ENCODE measurements around the gene AHRR. TPM values are rescaled to one million over a fixed set of nuclear protein-coding genes. Genes with fewer than 3 reads are reported as not detected.

The AHRR gene
- total and polyA plus RNA-seq, 2 donors (not counting 1 experiment from before 2014, with no cell fraction given) = 11.3 to 26.4 TPM

- H3K9me3 ChIP-seq (ENCODE audit: control insufficient read depth, insufficient read depth, low read depth, low read length) = no peaks in the 10 kb centered on the region
- no peak overlapping the region for H2AFZ ChIP-seq (ENCODE audit: low read length)
- H3K4me3 ChIP-seq (replicated peaks in 1 of 4; ENCODE audit: control extremely low read depth in 1 of 4, insufficient read depth in 1 of 4, low read depth in 3 of 4, low read length in 4 of 4) = no peak overlapping the region
- H3K27ac ChIP-seq (ENCODE audit: insufficient read depth, low read length) = no peak overlapping the region
- H4K20me1 ChIP-seq (ENCODE audit: control insufficient read depth, extremely low read depth, insufficient read depth, low read length) = no peaks in the 10 kb centered on the region
- H3K79me2 ChIP-seq (ENCODE audit: control insufficient read depth, insufficient read depth, low read length) = no peaks in the 10 kb centered on the region
- DNase-seq (ENCODE audit: low read depth in 2 of 2) = no peak
- peaks cover 22% of the 10 kb centered on the region for H3K36me3 ChIP-seq (ENCODE audit: control insufficient read depth, insufficient read depth, low read length)
- no peak for TF ChIP-seq EZH2 (IDR thresholded peaks at IDR 0.05; ENCODE audit: low read length, missing control alignments)
- no peak for TF ChIP-seq CTCF (conservative IDR thresholded peaks at IDR 0.05 in 1 of 2, IDR thresholded peaks at IDR 0.05 in 1 of 2; ENCODE audit: low read depth in 1 of 2, low read length in 2 of 2)
- peaks cover 13% of the 10 kb centered on the region for H3K4me1 ChIP-seq (ENCODE audit: control insufficient read depth, extremely low read depth, insufficient read depth, low read length)
- H3K4me2 ChIP-seq (ENCODE audit: extremely low read depth, insufficient read depth, low read length) = no peak overlapping the region
- no peaks in the 10 kb centered on the region for H3K27me3 ChIP-seq (ENCODE audit: control insufficient read depth, insufficient read depth, low read length)
- no peak overlapping the region for H3K9ac ChIP-seq (ENCODE audit: insufficient read depth, low read length)
These were observed 113.1 kb downstream of the AHRR start for GRCh38 chr5:434443-435146.

GRCh38 chr5:435156-435790, 113.8 kb downstream of the AHRR start:
- peaks cover 7% of the 10 kb centered on the region for H3K4me1 ChIP-seq (ENCODE audit: control insufficient read depth, extremely low read depth, insufficient read depth, low read length)
- TF ChIP-seq EZH2 (IDR thresholded peaks at IDR 0.05; ENCODE audit: low read length, missing control alignments) = no peak
- no peak for DNase-seq (ENCODE audit: low read depth in 2 of 2)
- no peaks in the 10 kb centered on the region for H3K79me2 ChIP-seq (ENCODE audit: control insufficient read depth, insufficient read depth, low read length)
- no peak overlapping the region for H2AFZ ChIP-seq (ENCODE audit: low read length)
- H3K9ac ChIP-seq (ENCODE audit: insufficient read depth, low read length) = no peak overlapping the region
- H4K20me1 ChIP-seq (ENCODE audit: control insufficient read depth, extremely low read depth, insufficient read depth, low read length) = no peaks in the 10 kb centered on the region
- H3K4me3 ChIP-seq (replicated peaks in 1 of 4; ENCODE audit: control extremely low read depth in 1 of 4, insufficient read depth in 1 of 4, low read depth in 3 of 4, low read length in 4 of 4) = no peak overlapping the region
- H3K27me3 ChIP-seq (ENCODE audit: control insufficient read depth, insufficient read depth, low read length) = no peaks in the 10 kb centered on the region
- H3K27ac ChIP-seq (ENCODE audit: insufficient read depth, low read length) = no peak overlapping the region
- peaks cover 22% of the 10 kb centered on the region for H3K36me3 ChIP-seq (ENCODE audit: control insufficient read depth, insufficient read depth, low read length)
- no peak overlapping the region for H3K4me2 ChIP-seq (ENCODE audit: extremely low read depth, insufficient read depth, low read length)
- H3K9me3 ChIP-seq (ENCODE audit: control insufficient read depth, insufficient read depth, low read depth, low read length) = no peaks in the 10 kb centered on the region

- Histone ChIP-seq H4K20me1 (ENCODE audit: control insufficient read depth, extremely low read depth, insufficient read depth, low read length) (no peaks in the 10 kb centered on the region), H3K4me2 (ENCODE audit: extremely low read depth, insufficient read depth, low read length) (no peak overlapping the region), H3K9me3 (ENCODE audit: control insufficient read depth, insufficient read depth, low read depth, low read length) (no peaks in the 10 kb centered on the region), H3K79me2 (ENCODE audit: control insufficient read depth, insufficient read depth, low read length) (no peaks in the 10 kb centered on the region), H3K36me3 (ENCODE audit: control insufficient read depth, insufficient read depth, low read length) (peaks cover 21% of the 10 kb centered on the region), H3K4me3 (replicated peaks in 1 of 4; ENCODE audit: control extremely low read depth in 1 of 4, insufficient read depth in 1 of 4, low read depth in 3 of 4, low read length in 4 of 4) (no peak overlapping the region), H3K27ac (ENCODE audit: insufficient read depth, low read length) (no peak overlapping the region), H2AFZ (ENCODE audit: low read length) (no peak overlapping the region), H3K27me3 (ENCODE audit: control insufficient read depth, insufficient read depth, low read length) (no peaks in the 10 kb centered on the region), H3K4me1 (ENCODE audit: control insufficient read depth, extremely low read depth, insufficient read depth, low read length) (peaks cover 5% of the 10 kb centered on the region), H3K9ac (ENCODE audit: insufficient read depth, low read length) (no peak overlapping the region)
- DNase-seq (ENCODE audit: low read depth in 2 of 2) = peak in 1 of 2 donors; percentile 40
- TF ChIP-seq EZH2 (IDR thresholded peaks at IDR 0.05; ENCODE audit: low read length, missing control alignments) = no peak
- peak; percentile 35 to 62 for TF ChIP-seq CTCF (conservative IDR thresholded peaks at IDR 0.05 in 1 of 2, IDR thresholded peaks at IDR 0.05 in 1 of 2; ENCODE audit: low read depth in 1 of 2, low read length in 2 of 2)
These were observed 114.6 kb downstream of the AHRR start for GRCh38 chr5:435961-436640.

Data from fibroblast of lung (primary cell).